ENCODE data around the gene BCAS3.
A peak's percentile ranks its signal among the peaks of the same experiment; 100 is the strongest.
"Not testable (repeated sequence)": the region's sequence is repeated elsewhere in the genome, so short reads cannot be mapped to it uniquely, and the experiment has no call there.

Gene BCAS3

GRCh38 chr17:60934723-60935122 is 257.1 kb downstream of the BCAS3 start:
- DNase-seq (ENCODE audit: low read depth) = no peak

- DNase-seq (ENCODE audit: low read depth) = not testable (repeated sequence)
Measured at GRCh38 chr17:60935991-60936390, 258.3 kb downstream of the BCAS3 start.

DNA sequence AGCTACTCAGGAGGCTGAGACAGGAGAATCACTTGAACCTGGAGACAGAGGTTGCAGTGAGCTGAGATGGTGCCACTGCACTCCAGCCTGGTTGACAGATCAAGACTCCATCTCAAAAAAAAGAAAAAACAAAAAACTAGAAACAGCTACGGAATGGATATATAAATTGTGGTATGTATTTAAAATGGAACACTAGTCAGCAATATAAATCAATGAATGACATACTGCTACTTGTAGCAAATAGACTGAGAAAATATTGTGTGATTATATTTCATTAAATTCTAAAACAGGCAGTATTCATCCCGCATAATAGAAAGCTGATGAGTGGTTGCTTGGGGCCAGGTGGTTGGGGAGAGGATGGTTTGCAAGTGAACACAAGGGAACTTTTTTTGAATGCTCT is 261.7 kb downstream of the BCAS3 start:
- DNase-seq (ENCODE audit: low read depth) = no peak

GRCh38 chr17:60941028-60941427 is 263.4 kb downstream of the BCAS3 start:
- peak; percentile 68 for DNase-seq (ENCODE audit: low read depth)

DNA sequence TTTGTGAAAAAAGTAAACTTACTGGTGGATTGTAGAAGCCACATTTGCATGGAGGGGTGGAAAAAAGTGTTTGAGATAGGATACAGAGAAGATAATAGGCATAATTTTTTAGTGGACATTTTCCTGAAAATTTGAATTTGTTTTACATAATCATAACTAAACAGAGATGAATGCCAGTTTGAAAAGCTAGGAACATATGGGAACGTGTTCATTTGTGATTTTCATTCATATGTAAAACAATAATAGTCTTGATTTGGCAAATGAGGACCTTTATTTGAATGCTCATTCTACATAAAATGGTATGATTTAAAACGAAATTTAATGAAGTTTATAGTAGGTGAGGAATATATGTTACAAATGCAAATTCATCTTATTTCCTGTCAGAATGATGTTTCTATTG is 263.9 kb downstream of the BCAS3 start:
- no peak for DNase-seq (ENCODE audit: low read depth)

- no peak for DNase-seq (ENCODE audit: low read depth)
Measured at GRCh38 chr17:60944751-60945150, 267.1 kb downstream of the BCAS3 start.

GRCh38 chr17:60947100-60947499 is 269.4 kb downstream of the BCAS3 start:
- no peak for DNase-seq (ENCODE audit: low read depth)

GRCh38 chr17:60947543-60947942 is 269.9 kb downstream of the BCAS3 start:
- no peak for DNase-seq (ENCODE audit: low read depth)

DNA sequence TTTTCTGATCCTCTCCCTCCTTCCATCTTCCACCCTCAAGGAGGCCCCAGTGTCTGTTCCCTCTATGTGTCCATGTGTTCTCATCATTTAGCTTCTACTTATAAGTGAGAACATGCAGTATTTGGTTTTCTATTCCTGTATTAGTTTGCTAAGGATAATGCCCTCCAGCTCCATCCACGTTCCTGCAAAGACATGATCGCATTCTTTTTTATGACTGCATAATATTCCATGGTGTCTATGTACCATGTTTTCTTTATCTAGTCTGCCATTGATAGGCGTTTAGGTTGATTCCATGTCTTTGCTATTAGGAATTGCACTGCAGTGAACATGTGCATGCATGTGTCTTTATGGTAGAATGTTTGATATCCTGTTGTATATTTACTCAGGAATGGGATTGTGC is 275.1 kb downstream of the BCAS3 start:
- no peak for DNase-seq (ENCODE audit: low read depth)

DNA sequence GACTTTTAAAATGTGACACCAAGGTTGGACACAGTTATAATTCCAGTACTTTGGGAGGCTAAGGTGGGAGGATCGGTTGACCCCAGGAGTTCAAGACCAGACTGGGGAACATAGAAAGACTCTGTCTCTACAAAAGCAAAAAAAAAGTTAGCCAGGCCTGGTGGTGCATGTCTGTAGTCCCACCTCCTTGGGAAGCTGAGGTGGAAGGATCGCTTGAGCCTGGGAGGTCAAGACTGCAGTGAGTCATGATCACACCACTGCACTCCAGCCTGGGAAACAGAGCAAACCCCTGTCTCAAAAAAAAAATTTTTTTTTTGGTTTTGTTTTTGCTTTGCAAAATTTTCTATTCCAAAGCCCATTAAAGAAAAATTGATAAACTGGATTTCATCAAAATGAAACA is 281.4 kb downstream of the BCAS3 start:
- no peak for DNase-seq (ENCODE audit: low read depth)

DNA sequence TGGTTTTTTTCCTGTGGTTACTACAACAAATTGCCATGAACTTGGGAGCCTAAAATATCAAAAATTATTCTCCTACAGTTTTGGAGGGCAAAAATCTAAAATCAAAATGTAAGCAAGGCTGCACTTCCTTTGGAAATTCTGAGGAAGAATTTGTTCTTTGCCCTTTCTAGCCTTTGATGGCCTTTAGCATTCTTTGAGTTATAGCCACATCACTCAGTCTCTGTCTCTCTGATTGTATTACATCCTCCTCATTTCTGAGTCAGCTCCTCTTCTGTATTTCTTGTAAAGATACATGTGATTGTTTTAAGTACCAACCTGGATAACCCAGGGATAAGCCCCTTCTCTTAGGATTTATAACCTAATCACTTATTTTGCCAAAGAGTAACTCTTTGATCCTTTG is 282.0 kb downstream of the BCAS3 start:
- no peak for DNase-seq (ENCODE audit: low read depth)

DNA sequence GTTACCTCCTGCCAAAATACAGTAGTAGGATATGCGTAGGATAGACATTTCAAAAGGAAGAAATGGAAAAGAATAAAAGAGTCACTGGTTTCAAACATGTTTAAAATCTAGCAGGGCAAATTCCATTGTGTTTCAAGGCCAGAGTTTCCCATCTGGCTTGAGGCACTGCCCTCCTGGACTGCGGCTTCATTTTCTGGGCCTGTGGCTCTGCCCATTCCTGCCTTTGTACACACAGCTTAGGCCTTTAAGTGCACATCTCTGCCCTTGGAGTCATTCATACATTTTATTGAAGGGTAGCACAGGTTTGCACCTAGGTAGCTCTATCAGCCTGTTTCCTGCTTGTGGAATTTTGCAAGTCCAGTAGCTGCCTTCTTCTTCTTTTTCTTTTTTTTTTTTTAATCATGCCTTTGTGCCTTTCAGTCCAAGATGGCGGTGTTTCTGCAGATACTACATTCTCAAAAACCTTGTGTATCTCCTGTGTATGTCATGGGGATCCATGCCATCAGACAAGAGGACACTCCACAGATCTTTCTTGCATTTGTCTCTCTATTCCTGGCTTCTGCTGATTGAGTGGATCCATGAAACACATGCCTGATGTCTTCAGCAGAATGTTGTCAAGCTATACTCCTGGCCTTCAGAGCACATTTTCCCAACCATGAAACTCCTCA is 282.9 kb downstream of the BCAS3 start:
- no peak for DNase-seq (ENCODE audit: low read depth)

DNA sequence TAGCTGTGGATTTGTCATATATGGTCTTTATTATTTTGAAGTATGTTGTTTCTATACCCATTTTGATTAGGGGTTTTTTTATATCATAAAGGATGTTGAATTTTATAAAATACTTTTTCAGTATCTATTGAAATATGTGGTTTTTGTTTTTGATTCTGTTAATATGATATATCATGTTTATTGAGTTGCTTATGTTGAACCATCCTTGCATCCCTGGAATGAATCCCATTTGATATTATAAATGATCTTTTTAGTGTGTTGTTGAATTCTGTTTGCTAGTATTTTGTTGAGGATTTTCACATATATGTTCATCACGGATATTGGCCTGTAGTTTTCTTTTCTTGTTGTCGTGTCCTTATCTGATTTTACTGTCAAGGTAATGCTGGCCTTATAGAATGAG is 286.5 kb downstream of the BCAS3 start:
- DNase-seq (ENCODE audit: low read depth) = no peak

- no peak for DNase-seq (ENCODE audit: low read depth)
Measured at GRCh38 chr17:60968266-60968665, 290.6 kb downstream of the BCAS3 start.

DNA sequence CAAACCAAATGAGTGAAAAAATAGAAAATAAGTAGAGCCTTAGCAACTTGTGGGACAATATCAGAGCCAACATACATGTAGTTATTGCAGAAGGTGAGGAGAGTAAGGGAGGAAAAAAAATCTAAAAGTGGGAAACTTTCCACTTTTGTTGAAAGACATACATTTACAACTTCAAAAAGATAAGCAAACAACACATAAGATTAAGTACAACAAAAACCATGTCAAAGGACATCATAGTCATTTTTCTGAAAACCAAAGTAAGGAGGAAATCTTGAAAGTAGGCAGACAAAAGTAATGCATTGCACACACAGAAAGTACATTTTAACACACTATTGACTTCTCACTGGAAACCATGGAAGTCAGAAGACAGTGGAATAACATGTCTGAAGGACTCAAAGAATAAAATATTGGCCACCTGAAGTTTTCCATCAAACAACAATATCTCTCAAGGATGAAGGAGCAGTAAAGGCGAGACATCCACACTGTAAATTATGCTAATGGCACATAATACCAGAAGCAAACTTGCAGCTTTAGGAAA is 291.9 kb downstream of the BCAS3 start:
- DNase-seq (ENCODE audit: low read depth) = no peak

GRCh38 chr17:60970741-60971140 is 293.1 kb downstream of the BCAS3 start:
- no peak for DNase-seq (ENCODE audit: low read depth)

DNA sequence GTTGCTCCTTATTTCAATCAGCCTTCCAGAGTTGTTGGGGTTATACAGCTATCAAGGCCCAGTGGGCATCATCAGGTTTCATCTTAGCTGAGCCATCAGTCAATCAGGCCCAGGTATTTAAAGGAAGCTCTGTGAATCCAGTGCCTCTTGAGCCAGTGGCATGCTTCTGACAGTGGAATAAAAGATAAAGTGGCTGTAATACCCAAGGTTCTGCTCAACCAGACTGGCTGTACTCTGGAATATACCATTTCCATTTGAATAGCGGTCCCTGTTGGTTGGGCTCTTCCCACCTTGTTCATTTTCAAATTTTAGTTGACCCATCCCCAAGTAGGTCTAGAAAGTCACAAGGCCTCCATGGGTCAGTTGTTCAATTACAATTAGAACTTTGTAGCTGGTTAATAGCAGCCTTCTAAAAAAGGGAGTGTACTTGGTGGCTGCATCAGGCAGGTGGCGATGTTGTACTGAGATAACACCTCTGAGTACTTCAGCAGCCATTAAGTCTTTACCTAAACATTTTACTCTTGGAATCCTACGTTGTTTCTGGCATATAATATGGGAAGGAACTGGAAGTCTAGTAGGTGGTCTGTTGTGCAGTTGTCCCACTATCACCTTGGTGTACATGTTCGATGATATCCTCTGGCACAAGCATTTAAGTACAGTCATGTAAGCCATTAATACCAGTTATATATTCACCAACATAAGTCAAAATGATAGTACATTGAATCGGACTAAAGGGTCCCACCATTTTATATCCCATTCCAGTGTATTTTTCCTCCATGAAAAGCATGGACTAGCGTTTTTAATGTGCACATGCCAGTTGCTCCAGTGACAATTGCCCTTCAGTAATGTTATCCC is 294.1 kb downstream of the BCAS3 start:
- DNase-seq (ENCODE audit: low read depth) = no peak

- not testable (repeated sequence) for DNase-seq (ENCODE audit: low read depth)
Measured at GRCh38 chr17:60976861-60977260, 299.2 kb downstream of the BCAS3 start.

DNA sequence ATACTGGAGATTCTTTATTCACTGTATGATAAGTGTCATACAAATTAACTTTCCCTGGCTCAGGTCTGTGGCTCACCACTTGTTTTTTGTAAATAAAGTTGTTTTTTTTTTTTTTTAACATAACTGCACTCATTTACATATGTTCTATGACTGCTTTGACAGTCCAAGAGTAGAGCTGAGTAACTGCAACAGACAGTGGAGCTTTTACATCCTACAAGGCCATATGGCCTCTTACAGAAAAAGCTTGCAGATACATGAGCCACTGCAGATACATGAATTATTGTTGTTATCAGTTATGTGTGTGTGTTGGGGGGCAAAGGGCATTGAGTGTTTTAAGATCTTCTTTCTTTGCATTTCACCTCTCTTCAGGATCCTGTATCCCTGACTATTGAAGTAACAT is 311.7 kb downstream of the BCAS3 start:
- DNase-seq (ENCODE audit: low read depth) = no peak

DNA sequence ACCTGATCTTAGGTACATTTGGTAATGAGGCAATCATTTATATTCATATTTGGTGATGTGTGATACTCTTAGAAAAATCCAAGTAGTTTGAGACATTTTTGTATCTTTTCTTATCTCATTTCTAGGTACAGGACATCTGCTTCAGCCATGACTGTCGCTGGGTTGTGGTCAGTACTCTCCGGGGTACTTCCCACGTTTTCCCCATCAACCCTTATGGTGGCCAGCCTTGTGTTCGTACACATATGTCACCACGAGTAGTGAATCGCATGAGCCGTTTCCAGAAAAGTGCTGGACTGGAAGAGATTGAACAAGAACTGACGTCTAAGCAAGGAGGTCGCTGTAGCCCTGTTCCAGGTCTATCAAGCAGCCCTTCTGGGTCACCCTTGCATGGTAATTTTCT is 312.2 kb downstream of the BCAS3 start:
- DNase-seq (ENCODE audit: low read depth) = no peak

- DNase-seq (ENCODE audit: low read depth) = no peak
Measured at GRCh38 chr17:60993497-60993896, 315.8 kb downstream of the BCAS3 start.

DNA sequence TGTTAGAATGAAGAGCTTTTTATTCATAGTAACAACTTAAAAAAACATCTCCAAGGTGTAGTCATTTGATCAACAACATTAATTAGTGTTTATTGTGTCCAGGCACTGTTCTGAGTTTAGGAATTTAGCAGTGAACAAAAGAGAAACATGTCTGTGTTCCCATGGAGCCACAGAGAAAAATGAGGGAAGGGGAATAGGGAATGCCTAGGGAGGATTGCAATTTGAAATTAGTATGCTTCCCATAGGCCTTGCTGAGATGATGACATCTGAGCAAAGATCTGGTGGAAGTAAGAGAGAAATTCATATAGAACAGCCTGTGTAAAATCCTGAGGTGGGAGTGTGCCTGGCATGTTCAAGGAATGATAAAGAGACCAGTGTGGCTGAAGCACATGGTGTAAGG is 318.0 kb downstream of the BCAS3 start:
- no peak for DNase-seq (ENCODE audit: low read depth)

GRCh38 chr17:61000911-61001310 is 323.3 kb downstream of the BCAS3 start:
- peak; percentile 6 for DNase-seq (ENCODE audit: low read depth)
